ENCODE data around the gene ITPKA. TPM values are rescaled to one million over a fixed set of nuclear protein-coding genes. Genes with fewer than 3 reads are reported as not detected.

ITPKA gene
- total RNA-seq (2016; rRNA removed; fragmentation: Illumina TruSeq; extraction: Trizol) (29.7 and 41.3 TPM in 2 replicates), polyA plus RNA-seq (2011; rRNA removed) (13.2 and 16.4 TPM in 2 replicates), polyA minus RNA-seq (2011; rRNA and poly(A)+ RNA removed; ENCODE audit: low replicate concordance) (1.6 and 25.3 TPM in 2 replicates), Bru-seq, nascent RNA (percentile 66 among the genes with signal in this experiment), BruChase-seq, experiment 1, labeled RNA remaining after a 6-hour chase (percentile 82 among the genes with signal in this experiment), BruChase-seq, experiment 2, labeled RNA remaining after a 2-hour chase (percentile 79 among the genes with signal in this experiment)
- total RNA-seq (2016; cell fraction: cytosol; rRNA removed; fragmentation: Illumina TruSeq; extraction: Trizol; ENCODE audit: low read depth), result 18.2 and 21.9 TPM in 2 replicates
- 29.5 and 42.6 TPM in 2 replicates for total RNA-seq (2016; cell fraction: insoluble cytoplasmic fraction; rRNA removed; fragmentation: Illumina TruSeq; extraction: Trizol)
- 35.6 and 37.8 TPM in 2 replicates for total RNA-seq (2016; cell fraction: membrane; rRNA removed; fragmentation: Illumina TruSeq; extraction: Trizol)
- 20.4 and 24.5 TPM in 2 replicates for total RNA-seq (2016; cell fraction: nucleus; rRNA removed; fragmentation: Illumina TruSeq; extraction: Trizol)
- polyA plus RNA-seq (2011; cell fraction: cytosol; rRNA removed), result 16.8 and 21.5 TPM in 2 replicates
- 31.6 and 37.7 TPM in 2 replicates for polyA plus RNA-seq (2011; cell fraction: nucleus; rRNA removed)
- polyA plus RNA-seq (2012), result 11.4 and 12.0 TPM in 2 replicates
- polyA plus RNA-seq (2016; cell fraction: cytosol; fragmentation: Illumina TruSeq; extraction: Trizol; ENCODE audit: low read depth), result 20.8 and 23.5 TPM in 2 replicates
- polyA plus RNA-seq (2016; cell fraction: insoluble cytoplasmic fraction; fragmentation: Illumina TruSeq; extraction: Trizol; ENCODE audit: low read depth), result 34.6 and 34.9 TPM in 2 replicates
- polyA plus RNA-seq (2016; cell fraction: membrane; fragmentation: Illumina TruSeq; extraction: Trizol; ENCODE audit: low read depth), result 30.1 and 33.1 TPM in 2 replicates
- polyA plus RNA-seq (2016; cell fraction: nucleus; fragmentation: Illumina TruSeq; extraction: Trizol; ENCODE audit: insufficient read depth, low read depth), result 50.2 and 55.6 TPM in 2 replicates
- polyA minus RNA-seq (2011; cell fraction: cytosol; rRNA and poly(A)+ RNA removed), result 14.9 and 16.9 TPM in 2 replicates
- 6.8 and 9.9 TPM in 2 replicates for polyA minus RNA-seq (2011; cell fraction: nucleus; rRNA and poly(A)+ RNA removed)
- long read RNA-seq, experiment 1, partial matches to known transcripts, result 4 of 7 reads
- long read RNA-seq, experiment 1, other reads (novel, unspliced or antisense), result 2 of 7 reads
- long read RNA-seq, experiment 2, transcript ITPKA-201 (7 exons, 1,824 nt), result major isoform, 64 of 108 reads
- long read RNA-seq, experiment 2, transcript ITPKA-203 (6 exons, 854 nt), result minor isoform, 7 of 108 reads
- long read RNA-seq, experiment 2, partial matches to known transcripts, result 21 of 108 reads
- long read RNA-seq, experiment 2, other reads (novel, unspliced or antisense), result 16 of 108 reads

- H3K79me2 ChIP-seq (ENCODE audit: insufficient read depth, low read length), result peaks cover 38% of the 10 kb centered on the region
- peak; percentile 93 for FAIRE-seq
- H3K9ac ChIP-seq (ENCODE audit: insufficient read depth, low read depth, low read length), result peak within 1 kb of the TSS; percentile 86
- H3K4me3 ChIP-seq (replicated peaks in 1 of 3; ENCODE audit: insufficient read depth in 1 of 3, low read depth in 2 of 3, low read length in 3 of 3), result peak within 1 kb of the TSS; percentile 78 to 85 (median 83)
- ATAC-seq, result peak; percentile 69
- BruUV-seq (replicated peaks), result no TSS peak
- H3K36me3 ChIP-seq (replicated peaks in 1 of 2; ENCODE audit: control insufficient read depth in 1 of 2, insufficient read depth in 2 of 2, low read length in 2 of 2), result no peaks in the 10 kb centered on the region; a peak in 1 of 5 replicates
- H4K20me1 ChIP-seq (ENCODE audit: insufficient read depth, low read length), result no peaks in the 10 kb centered on the region
- no peaks in the 10 kb centered on the region for H3K9me3 ChIP-seq (ENCODE audit: low read length)
- DNase-seq (ENCODE audit: low spot score), result peak; percentile 88
- peak within 1 kb of the TSS; percentile 94 for H3K4me2 ChIP-seq (ENCODE audit: low read depth, low read length)
- in situ Hi-C loops (cut with HindIII; ENCODE audit: extremely low pct_ligation_motif_present, low pct_unique_long_range_greater_than_20kb) (no loop called here), intact Hi-C loops (cut with micrococcal nuclease; ENCODE audit: unreplicated experiment) (loop anchor here (2.0 to 5.0 kb wide), 2 partner anchors 129 to 211 kb away; no protein-coding TSS in a partner anchor)
- H3K27ac ChIP-seq (ENCODE audit: extremely low read length, insufficient read depth, low read length), result peak within 1 kb of the TSS; percentile 97
- ChIA-PET POLR2A (interaction anchor here (0.6 to 1.9 kb wide), 16 partner anchors 9 to 128 kb away, joined by 3 to 15 read pairs (median 4); partner anchors contain the start of gene RPAP1), CTCF (ENCODE audit: low intra/inter-chr PET ratio, low total read pairs) (interaction anchor here (1.3 kb wide), 1 partner anchor 28 kb away, joined by 4 read pairs; no protein-coding TSS in a partner anchor)
- H2AFZ ChIP-seq (ENCODE audit: low read length), result peak within 1 kb of the TSS; percentile 8
- WGBS (ENCODE audit: low lambda C conversion rate), result 4% methylated on average over 9 of the region's 60 CpGs
- peaks cover 31% of the 10 kb centered on the region for H3K4me1 ChIP-seq (ENCODE audit: insufficient read depth, low read length)
- H3K27me3 ChIP-seq (ENCODE audit: control insufficient read depth in 1 of 2, insufficient read depth in 2 of 2, low read length in 2 of 2), result no peaks in the 10 kb centered on the region
- TF ChIP-seq TBX3 (IDR thresholded peaks at IDR 0.05; ENCODE audit: borderline replicate concordance), result no peak
- peak; percentile 71; the same call in 1 of the 2 replicates for TF ChIP-seq ZNF230 (CRISPR knock-in tag; IDR thresholded peaks at IDR 0.05)
- no peak for TF ChIP-seq IKZF4 (CRISPR knock-in tag; IDR thresholded peaks at IDR 0.05; ENCODE audit: borderline replicate concordance, low read depth, not compliant biosample characterization)
- no peak for TF ChIP-seq MAFF (IDR thresholded peaks at IDR 0.05; ENCODE audit: low read depth, low read length)
- TF ChIP-seq FUBP1 (CRISPR knock-in tag; IDR thresholded peaks at IDR 0.05; ENCODE audit: borderline replicate concordance), result no peak
- no peak for TF ChIP-seq THAP9 (CRISPR knock-in tag; IDR thresholded peaks at IDR 0.05; ENCODE audit: borderline replicate concordance)
- peak; percentile 62; the same call in 1 of the 2 replicates for TF ChIP-seq ZNF430 (CRISPR knock-in tag; IDR thresholded peaks at IDR 0.05)
- 0 out of 2 replicates have a peak, but pooled peaks have one; percentile 13 for TF ChIP-seq PHF20 (CRISPR knock-in tag; IDR thresholded peaks at IDR 0.05)
- no peak for TF ChIP-seq ZBTB7A (CRISPR knock-in tag; IDR thresholded peaks at IDR 0.05)
- TF ChIP-seq ZNF282 (IDR thresholded peaks at IDR 0.05; ENCODE audit: partially characterized antibody), result no peak
- TF ChIP-seq ZNF761 (CRISPR knock-in tag; conservative IDR thresholded peaks at IDR 0.05), result peak; percentile 77; the same call in 1 of the 2 replicates
- TF ChIP-seq GABPA (IDR thresholded peaks at IDR 0.05; ENCODE audit: low read depth, low read length), result no peak
- TF ChIP-seq GABPA (CRISPR knock-in tag; IDR thresholded peaks at IDR 0.05; ENCODE audit: low read depth), result 0 out of 2 replicates have a peak, but pooled peaks have one; percentile 18
These were observed at the start of gene ITPKA for GRCh38 chr15:41493205-41493901. Gene ITPKA, plus strand, starts transcription at chr15:41493874. Its CDS starts 54 bp downstream, at chr15:41493928.
